Measurements from ENCODE around the gene DAAM1. TPM values are rescaled to one million over a fixed set of nuclear protein-coding genes. Genes with fewer than 3 reads are reported as not detected.

DAAM1 gene
- total RNA-seq, 2 donors from 2014 or later = 61.4 to 67.0 TPM

DNA sequence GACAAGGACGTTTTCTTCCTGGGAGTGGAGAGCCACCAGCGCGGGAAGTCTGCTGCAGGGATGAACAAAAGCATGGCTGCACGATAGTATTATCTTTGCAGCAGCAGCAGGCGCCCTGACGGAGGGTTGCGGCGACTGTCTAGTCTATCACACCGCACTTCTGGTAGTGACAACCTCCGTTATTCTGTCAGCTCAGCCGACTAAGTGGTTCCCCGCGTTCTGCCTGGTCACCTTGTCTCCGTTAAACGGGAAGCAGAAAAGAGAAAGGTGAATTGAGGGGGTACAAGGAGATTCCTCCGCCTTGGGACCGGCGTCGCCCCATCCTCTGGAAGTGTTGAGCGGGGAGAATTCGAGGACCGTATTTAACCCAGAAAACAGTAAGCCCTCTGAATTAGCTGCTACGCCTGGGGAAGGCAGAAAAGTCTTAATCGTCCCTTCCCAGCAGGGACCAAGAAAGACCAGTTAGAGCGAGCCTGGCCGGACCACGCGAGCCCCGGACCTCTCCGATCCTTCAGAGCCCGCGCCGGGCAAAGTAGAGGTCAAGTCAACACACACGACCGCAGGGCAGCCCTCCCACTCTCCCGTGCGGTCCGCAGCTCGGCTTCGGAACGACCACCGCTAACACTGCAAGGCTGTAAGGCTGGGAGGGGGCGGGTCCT, 536 bp upstream of the DAAM1 start:
- DNase-seq (ENCODE audit: low spot score) = peak; percentile 67
- no peaks in the 10 kb centered on the region for H3K36me3 ChIP-seq
- no peaks in the 10 kb centered on the region for H3K27me3 ChIP-seq
- H3K4me3 ChIP-seq = peak overlapping the region; percentile 89 to 97
- TF ChIP-seq CTCF (IDR thresholded peaks at IDR 0.05) = no peak
- peaks cover 0 to 33% of the 10 kb centered on the region in 2 donors for H3K4me1 ChIP-seq
- peak overlapping the region; percentile 93 to 98 for H3K27ac ChIP-seq
- H3K9me3 ChIP-seq = no peaks in the 10 kb centered on the region

DNA sequence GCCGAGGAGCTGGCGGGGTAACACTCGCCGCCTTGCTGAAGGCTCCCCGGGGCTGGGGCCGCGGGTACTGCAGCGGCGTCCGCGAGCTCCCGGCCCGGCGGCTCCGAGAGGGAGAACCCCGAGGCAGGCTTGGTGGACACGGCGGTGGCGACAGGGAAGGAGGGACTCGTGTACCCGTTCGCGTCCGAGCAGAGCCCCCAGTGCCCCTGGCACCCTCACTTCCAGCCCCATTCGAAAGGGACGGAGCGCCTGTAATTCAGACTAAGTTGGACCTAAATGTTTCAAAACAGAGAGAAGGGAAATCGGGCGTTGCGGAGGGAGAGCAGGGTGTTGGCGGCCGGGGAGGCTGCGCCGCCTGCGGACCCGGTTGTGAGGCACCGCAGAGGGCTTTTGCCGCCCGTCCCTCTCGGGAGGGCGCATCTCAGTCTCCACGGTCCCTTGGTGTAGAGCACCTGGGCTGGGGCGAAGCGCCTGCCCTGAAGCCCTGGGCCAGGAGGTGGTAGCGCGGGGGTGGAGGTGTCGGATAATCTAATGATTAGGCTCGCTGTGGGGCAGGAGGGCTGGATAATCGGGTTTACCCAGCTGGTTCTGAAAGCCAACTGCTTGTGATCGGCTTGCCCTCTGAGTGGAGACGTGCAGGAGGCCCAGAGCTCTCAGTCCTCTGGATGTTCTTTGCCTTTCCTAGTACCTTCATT, 771 bp downstream of the DAAM1 start:
- H3K27ac ChIP-seq = peak overlapping the region; percentile 91 to 98
- no peaks in the 10 kb centered on the region for H3K36me3 ChIP-seq
- H3K9me3 ChIP-seq = no peaks in the 10 kb centered on the region
- no peak for TF ChIP-seq CTCF (IDR thresholded peaks at IDR 0.05)
- no peak for DNase-seq (ENCODE audit: low spot score)
- no peaks in the 10 kb centered on the region for H3K27me3 ChIP-seq
- H3K4me3 ChIP-seq = peak overlapping the region; percentile 89 to 97
- peaks cover 0 to 46% of the 10 kb centered on the region in 2 donors for H3K4me1 ChIP-seq

GRCh38 chr14:59189786-59190368, 1.4 kb downstream of the DAAM1 start:
- Histone ChIP-seq H3K4me1 (peaks cover 0 to 52% of the 10 kb centered on the region in 2 donors), H3K4me3 (peak overlapping the region; percentile 89 to 97), H3K27me3 (no peaks in the 10 kb centered on the region), H3K9me3 (no peaks in the 10 kb centered on the region), H3K27ac (peak overlapping the region; percentile 91 to 98), H3K36me3 (no peaks in the 10 kb centered on the region)
- TF ChIP-seq CTCF (IDR thresholded peaks at IDR 0.05) = no peak
- peak; percentile 93 for DNase-seq (ENCODE audit: low spot score)

- Histone ChIP-seq H3K4me1 (peaks cover 0 to 52% of the 10 kb centered on the region in 2 donors), H3K9me3 (no peaks in the 10 kb centered on the region), H3K27ac (peak overlapping the region; percentile 91 to 98), H3K36me3 (no peaks in the 10 kb centered on the region), H3K27me3 (no peaks in the 10 kb centered on the region), H3K4me3 (peak overlapping the region; percentile 89 to 97)
- TF ChIP-seq CTCF (IDR thresholded peaks at IDR 0.05) = peak in 1 of 2 donors; percentile 43
- no peak for DNase-seq (ENCODE audit: low spot score)
Observed at GRCh38 chr14:59190372-59190771, 1.9 kb downstream of the DAAM1 start.

- Histone ChIP-seq H3K27me3 (no peaks in the 10 kb centered on the region), H3K4me3 (no peak overlapping the region), H3K27ac (peak overlapping the region; percentile 24 to 81), H3K9me3 (no peaks in the 10 kb centered on the region), H3K4me1 (peaks cover 0 to 86% of the 10 kb centered on the region in 2 donors), H3K36me3 (no peaks in the 10 kb centered on the region)
- no peak for DNase-seq (ENCODE audit: low spot score)
- no peak for TF ChIP-seq CTCF (IDR thresholded peaks at IDR 0.05)
Observed at GRCh38 chr14:59195912-59196311, 7.4 kb downstream of the DAAM1 start.

All from right atrium auricular region (tissue), 2 donors.